ENCODE results near the gene ITLN1. TPM values are rescaled to one million over a fixed set of nuclear protein-coding genes. Genes with fewer than 3 reads are reported as not detected.
"Not testable (repeated sequence)": the region's sequence is repeated elsewhere in the genome, so short reads cannot be mapped to it uniquely, and the experiment has no call there.

The ITLN1 gene
- total RNA-seq: not detected

DNA sequence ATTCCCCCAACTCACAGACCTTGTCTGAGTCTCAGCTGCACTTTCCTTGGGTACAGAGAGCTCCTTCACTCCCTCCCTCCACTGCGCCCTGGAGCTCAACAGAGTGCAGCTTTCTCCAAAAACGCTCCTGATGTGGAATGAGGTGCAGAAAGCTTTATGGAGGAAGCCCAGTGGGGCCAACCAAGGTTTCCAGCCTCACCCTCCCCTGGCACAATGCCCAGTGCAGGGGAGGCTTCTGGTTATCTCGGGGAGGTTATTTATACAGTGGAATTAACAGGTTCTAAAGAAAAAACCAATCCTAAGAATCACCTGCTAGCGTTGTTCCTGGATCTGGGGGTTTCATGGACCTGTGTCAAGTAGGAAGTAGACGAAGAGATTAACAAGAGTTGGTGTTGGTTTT is at the start of gene ITLN1:
Gene ITLN1 (minus strand): TSS at position 139 of the 400 bp plus-strand sequence. CDS start 303 bp downstream, outside the sequence.
- no peak for DNase-seq (ENCODE audit: low spot score in 2 of 2)
- H3K4me3 ChIP-seq (ENCODE audit: low read depth, poor library complexity, severe bottlenecking): no peak within 1 kb of the TSS
- intact Hi-C loops (cut with DNase I; ENCODE audit: low total_unique reads): no loop called here
- 46 to 56% methylated on average over 5 of the region's 5 CpGs for WGBS, 2 donors
- TF ChIP-seq, protein P1, sequence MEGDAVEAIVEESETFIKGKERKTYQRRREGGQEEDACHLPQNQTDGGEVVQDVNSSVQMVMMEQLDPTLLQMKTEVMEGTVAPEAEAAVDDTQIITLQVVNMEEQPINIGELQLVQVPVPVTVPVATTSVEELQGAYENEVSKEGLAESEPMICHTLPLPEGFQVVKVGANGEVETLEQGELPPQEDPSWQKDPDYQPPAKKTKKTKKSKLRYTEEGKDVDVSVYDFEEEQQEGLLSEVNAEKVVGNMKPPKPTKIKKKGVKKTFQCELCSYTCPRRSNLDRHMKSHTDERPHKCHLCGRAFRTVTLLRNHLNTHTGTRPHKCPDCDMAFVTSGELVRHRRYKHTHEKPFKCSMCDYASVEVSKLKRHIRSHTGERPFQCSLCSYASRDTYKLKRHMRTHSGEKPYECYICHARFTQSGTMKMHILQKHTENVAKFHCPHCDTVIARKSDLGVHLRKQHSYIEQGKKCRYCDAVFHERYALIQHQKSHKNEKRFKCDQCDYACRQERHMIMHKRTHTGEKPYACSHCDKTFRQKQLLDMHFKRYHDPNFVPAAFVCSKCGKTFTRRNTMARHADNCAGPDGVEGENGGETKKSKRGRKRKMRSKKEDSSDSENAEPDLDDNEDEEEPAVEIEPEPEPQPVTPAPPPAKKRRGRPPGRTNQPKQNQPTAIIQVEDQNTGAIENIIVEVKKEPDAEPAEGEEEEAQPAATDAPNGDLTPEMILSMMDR (IDR thresholded peaks at IDR 0.05): no peak
- no peak for TF ChIP-seq POLR2A (IDR thresholded peaks at IDR 0.05)

DNA sequence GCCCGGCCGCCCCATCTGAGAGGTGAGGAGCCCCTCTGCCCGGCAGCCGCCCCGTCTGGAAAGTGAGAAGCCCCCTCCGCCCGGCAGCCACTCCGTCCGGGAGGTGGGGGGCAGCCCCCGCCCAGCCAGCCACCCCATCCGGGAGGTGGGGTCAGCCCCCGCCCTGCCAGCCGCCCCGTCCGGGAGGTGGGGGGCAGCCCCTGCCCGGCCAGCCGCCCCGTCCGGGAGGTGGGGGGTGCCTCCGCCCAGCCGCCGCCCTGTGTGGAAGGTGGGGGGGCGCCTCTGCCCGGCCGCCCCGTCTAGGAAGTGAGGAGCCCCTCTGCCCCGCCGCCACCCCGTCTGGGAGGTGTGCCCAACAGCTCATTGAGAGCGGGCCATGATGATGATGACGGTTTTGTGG is 48.3 kb upstream of the ITLN1 start:
- intact Hi-C loops (cut with DNase I; ENCODE audit: low total_unique reads); H3K4me3 ChIP-seq (ENCODE audit: low read depth, poor library complexity, severe bottlenecking); DNase-seq (ENCODE audit: low spot score in 2 of 2): not testable (repeated sequence)
- 90 to 96% methylated on average over 14 to 21 of the region's 31 CpGs for WGBS, 2 donors

DNA sequence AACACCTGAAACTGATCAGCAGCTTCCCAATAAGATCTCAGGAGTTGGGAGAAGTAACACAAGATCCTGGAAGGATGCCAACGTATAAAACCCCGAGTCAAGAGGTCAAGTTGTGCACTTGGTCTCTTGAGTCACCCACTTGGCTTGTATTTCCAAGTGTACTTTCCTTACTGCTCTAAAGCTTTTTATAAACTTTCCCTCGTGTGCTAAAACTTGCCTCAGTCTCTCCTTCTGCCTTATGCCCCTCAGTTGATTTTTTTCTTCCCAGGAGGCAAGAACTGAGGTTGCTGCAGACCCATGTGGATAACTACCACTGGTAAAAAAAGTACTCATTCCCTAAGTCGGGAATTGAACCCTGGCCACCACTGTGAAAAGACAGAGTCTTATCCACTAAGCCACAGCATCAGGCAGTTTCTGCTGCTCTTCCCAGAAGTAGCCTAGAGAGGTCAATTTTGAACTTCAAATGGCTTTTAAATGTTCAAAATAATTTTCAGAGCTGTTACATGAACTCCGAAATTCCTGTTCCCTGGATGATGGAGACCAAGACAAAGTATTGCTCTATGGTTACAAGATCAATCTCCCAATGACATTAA is 40.8 kb upstream of the ITLN1 start:
- no peak overlapping the region for H3K4me3 ChIP-seq (ENCODE audit: low read depth, poor library complexity, severe bottlenecking)
- 56 to 63% methylated on average over 5 of the region's 5 CpGs for WGBS, 2 donors
- no peak for DNase-seq (ENCODE audit: low spot score in 2 of 2)
- intact Hi-C loops (cut with DNase I; ENCODE audit: low total_unique reads): no loop called here
- TF ChIP-seq, protein P1 (IDR thresholded peaks at IDR 0.05): no peak
- TF ChIP-seq POLR2A (IDR thresholded peaks at IDR 0.05): no peak

- TF ChIP-seq, protein P1 (IDR thresholded peaks at IDR 0.05): no peak
- TF ChIP-seq POLR2A (IDR thresholded peaks at IDR 0.05): no peak
- no peak for DNase-seq (ENCODE audit: low spot score in 2 of 2)
- H3K4me3 ChIP-seq (ENCODE audit: low read depth, poor library complexity, severe bottlenecking): no peak overlapping the region
- intact Hi-C loops (cut with DNase I; ENCODE audit: low total_unique reads): no loop called here
- WGBS, 2 donors: 62 to 73% methylated on average over 7 of the region's 7 CpGs
These were observed 40.0 kb upstream of the ITLN1 start for GRCh38 chr1:160924791-160925651.

- no peak for TF ChIP-seq POLR2A (IDR thresholded peaks at IDR 0.05)
- TF ChIP-seq, protein P1 (IDR thresholded peaks at IDR 0.05): no peak
- H3K4me3 ChIP-seq (ENCODE audit: low read depth, poor library complexity, severe bottlenecking): no peak overlapping the region
- DNase-seq (ENCODE audit: low spot score in 2 of 2): no peak
- intact Hi-C loops (cut with DNase I; ENCODE audit: low total_unique reads): no loop called here
- WGBS, 2 donors: 86 to 90% methylated on average over 2 of the region's 2 CpGs
These were observed 31.7 kb upstream of the ITLN1 start for GRCh38 chr1:160916666-160917065.

- 83 to 88% methylated on average over 6 of the region's 6 CpGs for WGBS, 2 donors
- intact Hi-C loops (cut with DNase I; ENCODE audit: low total_unique reads); DNase-seq (ENCODE audit: low spot score in 2 of 2); H3K4me3 ChIP-seq (ENCODE audit: low read depth, poor library complexity, severe bottlenecking): not testable (repeated sequence)
These were observed 28.2 kb upstream of the ITLN1 start for GRCh38 chr1:160913229-160913628.
